ENCODE measurements around the gene COL5A1.

- TF ChIP-seq CTCF (conservative IDR thresholded peaks at IDR 0.05 in 1 of 2, IDR thresholded peaks at IDR 0.05 in 1 of 2; ENCODE audit: low read depth in 1 of 2, low read length in 2 of 2) (no peak), EZH2 (IDR thresholded peaks at IDR 0.05; ENCODE audit: low read length, missing control alignments) (no peak)
Observed at GRCh38 chr9:134601764-134602163, 39.8 kb upstream of the COL5A1 start.

All from fibroblast of lung (primary cell).